CD8-positive, alpha-beta memory T cell (primary cell): ENCODE results near the gene OR7C2. TPM values are rescaled to one million over a fixed set of nuclear protein-coding genes. Genes with fewer than 3 reads are reported as not detected.
A peak's percentile ranks its signal among the peaks of the same experiment; 100 is the strongest.

Source experiments
- CTCF ChIA-PET: fragments of 350-600 bp; sonication (Branson Sonifier 250); formaldehyde crosslinking; loops from one replicate; lab custom pipeline; 2021; ENCODE audit warnings: antibody characterized with exemption; lab: Charles Lee
- POLR2A ChIA-PET: fragments of 350-600 bp; sonication (Branson Sonifier 250); formaldehyde crosslinking; loops from one replicate; lab custom pipeline; 2021; ENCODE audit warnings: antibody characterized with exemption; lab: Charles Lee
- DNase-seq, 5 donors: peaks; one replicate each; pipeline versions ENCODE4 v3.0.0 to v3.0.0-alpha.2; 2020 to 2022; ENCODE audit warnings: mixed read lengths in 1 of 5
- H3K27ac ChIP-seq: one replicate; pipeline ENCODE4 v1.7.0; 2013; ENCODE audit warnings: low read depth, mild to moderate bottlenecking, low read length, moderate library complexity
- H3K27me3 ChIP-seq: 2 replicates; pipeline ENCODE4 v1.7.0; 2013; ENCODE audit warnings: low read length, mild to moderate bottlenecking; ENCODE audit not compliant: insufficient read depth, poor library complexity, severe bottlenecking
- H3K36me3 ChIP-seq: 2 replicates; pipeline ENCODE4 v1.7.0; 2013; ENCODE audit warnings: mild to moderate bottlenecking, low read length, moderate library complexity; ENCODE audit not compliant: insufficient read depth
- H3K4me1 ChIP-seq: 2 replicates; pipeline ENCODE4 v1.7.0; 2013; ENCODE audit warnings: mild to moderate bottlenecking, low read length, moderate library complexity; ENCODE audit not compliant: insufficient read depth
- H3K4me3 ChIP-seq: 2 replicates; pipeline ENCODE4 v1.7.0; 2013; ENCODE audit warnings: mild to moderate bottlenecking, low read length
- H3K9me3 ChIP-seq: 2 replicates; pipeline ENCODE4 v1.7.0; 2013; ENCODE audit warnings: mild to moderate bottlenecking, low read length
- H3K27ac Mint-ChIP-seq, 8 donors: one replicate each; pipeline ENCODE4 v1.8.0; 2020 to 2021; ENCODE audit warnings: mixed read lengths in 8 of 8, mild to moderate bottlenecking in 6 of 8, inconsistent platforms in 3 of 8, moderate library complexity in 3 of 8
- H3K27me3 Mint-ChIP-seq, 2 donors: one replicate each; pipeline ENCODE4 v1.8.0; 2020 to 2021; ENCODE audit warnings: mixed read lengths in 2 of 2, mild to moderate bottlenecking in 1 of 2, moderate library complexity in 1 of 2
- H3K36me3 Mint-ChIP-seq, 3 donors: one replicate each; pipeline ENCODE4 v1.8.0; 2020 to 2021; ENCODE audit warnings: mixed read lengths in 3 of 3, inconsistent platforms in 1 of 3, mild to moderate bottlenecking in 1 of 3
- H3K4me1 Mint-ChIP-seq, 3 donors: one replicate each; pipeline ENCODE4 v1.8.0; 2020 to 2021; ENCODE audit warnings: mixed read lengths in 3 of 3, inconsistent platforms in 1 of 3, mild to moderate bottlenecking in 1 of 3
- H3K4me3 Mint-ChIP-seq, 7 donors: one replicate each; pipeline ENCODE4 v1.8.0; 2020 to 2021; ENCODE audit warnings: mixed read lengths in 7 of 7, mild to moderate bottlenecking in 6 of 7, moderate library complexity in 4 of 7, inconsistent platforms in 2 of 7
- H3K9me3 Mint-ChIP-seq, 5 donors: one replicate each; pipeline ENCODE4 v1.8.0; 2020 to 2022; ENCODE audit warnings: mixed read lengths in 5 of 5, mild to moderate bottlenecking in 3 of 5, moderate library complexity in 2 of 5, inconsistent platforms in 1 of 5
- polyA plus RNA-seq: library from polyadenylated mRNA; unstranded; fragments of 300-500 nt; fragmentation: Illumina TruSeq; gene quantifications from one replicate; pipeline ENCODE4 v1.2.3, GENCODE V29; 2021
- total RNA-seq, 2 experiments: library from RNA; stranded (reverse); gene quantifications; one replicate each; pipeline ENCODE4 v1.2.3, GENCODE V29; 2021

The OR7C2 gene
- total RNA-seq: not detected
- not detected for polyA plus RNA-seq

DNA sequence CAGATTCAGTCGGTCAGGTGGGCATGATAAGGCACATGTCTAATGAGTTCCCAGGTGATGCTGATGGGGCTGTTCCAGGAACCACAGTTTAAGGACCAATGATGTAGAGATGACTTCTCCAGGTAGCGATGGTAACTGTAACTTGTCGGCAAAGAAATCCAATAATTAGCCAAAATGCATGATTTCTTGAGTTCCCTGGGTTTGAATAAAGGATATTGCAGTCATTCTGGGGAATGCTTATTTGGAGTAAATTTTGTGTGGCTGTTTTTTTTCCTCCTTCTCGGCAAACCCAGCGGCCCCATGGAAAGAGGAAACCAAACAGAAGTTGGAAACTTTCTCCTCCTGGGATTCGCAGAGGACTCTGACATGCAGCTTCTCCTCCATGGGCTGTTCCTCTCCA, at the start of gene OR7C2:
Gene OR7C2, plus strand, starts transcription at position 301 of the 400 bp plus-strand sequence. Its CDS starts 0 bp downstream, at position 301.
- DNase-seq: no peak
- no peaks in the 10 kb centered on the region for H3K4me1 ChIP-seq
- no peaks in the 10 kb centered on the region for H3K9me3 ChIP-seq
- H3K27me3 Mint-ChIP-seq: peaks cover 2 to 12% of the 10 kb centered on the region in 2 donors
- no peaks in the 10 kb centered on the region for H3K27me3 ChIP-seq
- no peaks in the 10 kb centered on the region for H3K9me3 Mint-ChIP-seq
- H3K4me3 Mint-ChIP-seq: no peak within 1 kb of the TSS
- H3K36me3 Mint-ChIP-seq: no peaks in the 10 kb centered on the region
- no peak within 1 kb of the TSS for H3K4me3 ChIP-seq
- peaks cover 0 to 4% (median 0%) of the 10 kb centered on the region in 3 donors for H3K4me1 Mint-ChIP-seq
- H3K27ac ChIP-seq: no peak within 1 kb of the TSS
- ChIA-PET POLR2A (no interaction called here), CTCF (no interaction called here)
- H3K36me3 ChIP-seq: no peaks in the 10 kb centered on the region
- no peak within 1 kb of the TSS for H3K27ac Mint-ChIP-seq

DNA sequence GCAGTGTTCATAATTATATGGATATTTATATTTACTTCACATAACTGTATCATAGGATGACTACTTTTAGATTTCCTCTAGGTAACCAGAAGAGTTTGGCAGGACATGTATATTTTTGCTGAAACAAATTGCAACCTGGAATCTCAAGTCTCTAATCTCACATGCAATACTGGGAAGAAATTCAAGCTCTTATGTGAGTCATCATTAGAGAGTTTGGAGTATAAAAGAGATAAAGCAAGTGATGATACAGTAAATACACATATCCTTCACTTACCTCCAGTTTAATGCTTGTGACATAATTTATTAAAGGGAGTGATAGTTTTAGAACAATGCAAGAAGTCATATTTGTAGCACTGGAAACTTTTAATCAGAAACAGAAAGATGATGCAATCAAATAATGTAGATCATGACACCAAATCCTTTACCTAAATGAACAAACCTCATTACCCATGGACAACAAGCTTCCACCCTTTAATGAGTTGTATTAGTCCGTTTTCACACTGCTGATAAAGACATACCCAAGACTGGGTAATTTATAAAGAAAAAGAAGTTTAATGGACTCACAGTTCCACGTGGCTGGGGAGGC, 39.5 kb upstream of the OR7C2 start:
- H3K27ac ChIP-seq: no peak overlapping the region
- Mint-ChIP-seq H3K27me3 (peaks cover 29 to 61% of the 10 kb centered on the region in 2 donors), H3K27ac (peak overlapping the region in 1 of 8 donors; percentile 5), H3K9me3 (peaks cover 0 to 2% (median 0%) of the 10 kb centered on the region in 5 donors), H3K4me1 (no peaks in the 10 kb centered on the region), H3K4me3 (no peak overlapping the region), H3K36me3 (peaks cover 0 to 2% (median 0%) of the 10 kb centered on the region in 3 donors)
- H3K4me3 ChIP-seq: no peak overlapping the region
- no peak for DNase-seq
- no peaks in the 10 kb centered on the region for H3K9me3 ChIP-seq
- no peaks in the 10 kb centered on the region for H3K4me1 ChIP-seq
- CTCF ChIA-PET: no interaction called here
- POLR2A ChIA-PET: no interaction called here
- no peaks in the 10 kb centered on the region for H3K27me3 ChIP-seq
- H3K36me3 ChIP-seq: no peaks in the 10 kb centered on the region

GRCh38 chr19:14906711-14907110, 34.6 kb upstream of the OR7C2 start:
- ChIA-PET CTCF (interaction anchor here (0.7 kb wide), 1 partner anchor 14 kb away, joined by 3 read pairs; no protein-coding TSS in a partner anchor), POLR2A (no interaction called here)
- H3K36me3 Mint-ChIP-seq: peaks cover 0 to 2% (median 0%) of the 10 kb centered on the region in 3 donors
- DNase-seq: no peak
- no peak overlapping the region for H3K27ac Mint-ChIP-seq
- H3K4me1 ChIP-seq: no peaks in the 10 kb centered on the region
- no peak overlapping the region for H3K4me3 ChIP-seq
- no peak overlapping the region for H3K27ac ChIP-seq
- no peaks in the 10 kb centered on the region for H3K36me3 ChIP-seq
- peaks cover 20 to 36% of the 10 kb centered on the region in 2 donors for H3K27me3 Mint-ChIP-seq
- no peaks in the 10 kb centered on the region for H3K4me1 Mint-ChIP-seq
- no peaks in the 10 kb centered on the region for H3K27me3 ChIP-seq
- H3K9me3 ChIP-seq: no peaks in the 10 kb centered on the region
- H3K9me3 Mint-ChIP-seq: peaks cover 0 to 2% (median 0%) of the 10 kb centered on the region in 5 donors
- no peak overlapping the region for H3K4me3 Mint-ChIP-seq

GRCh38 chr19:14915116-14915515, 26.2 kb upstream of the OR7C2 start:
- Mint-ChIP-seq H3K36me3 (no peaks in the 10 kb centered on the region), H3K27ac (no peak overlapping the region), H3K9me3 (peaks cover 0 to 12% (median 6%) of the 10 kb centered on the region in 5 donors), H3K4me1 (no peaks in the 10 kb centered on the region), H3K27me3 (peaks cover 31 to 46% of the 10 kb centered on the region in 2 donors), H3K4me3 (no peak overlapping the region)
- CTCF ChIA-PET: no interaction called here
- Histone ChIP-seq H3K4me1 (no peaks in the 10 kb centered on the region), H3K4me3 (no peak overlapping the region), H3K9me3 (no peaks in the 10 kb centered on the region), H3K36me3 (no peaks in the 10 kb centered on the region), H3K27me3 (no peaks in the 10 kb centered on the region), H3K27ac (no peak overlapping the region)
- no peak for DNase-seq
- POLR2A ChIA-PET: no interaction called here

DNA sequence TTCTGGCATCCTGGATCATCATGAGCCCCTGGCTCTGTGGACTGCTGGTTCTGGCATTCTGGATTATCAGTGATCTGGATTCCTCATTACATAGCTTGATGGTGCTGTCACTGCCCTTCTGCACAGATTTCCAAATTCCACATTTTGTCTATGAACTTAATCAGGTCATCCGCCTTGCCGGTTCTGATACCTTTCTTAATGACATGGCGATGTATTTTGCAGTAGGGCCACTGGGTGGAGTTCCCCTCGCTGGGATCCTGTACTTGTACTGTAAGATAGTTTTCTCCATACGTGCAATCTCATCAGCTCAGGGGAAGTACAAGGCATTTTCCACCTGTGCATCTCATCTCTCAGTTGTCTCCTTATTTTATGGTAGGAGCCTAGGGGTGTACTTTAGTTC, 24.4 kb upstream of the OR7C2 start:
- Mint-ChIP-seq H3K27ac (no peak overlapping the region), H3K27me3 (peaks cover 33 to 47% of the 10 kb centered on the region in 2 donors), H3K36me3 (no peaks in the 10 kb centered on the region), H3K9me3 (peaks cover 0 to 12% (median 6%) of the 10 kb centered on the region in 5 donors), H3K4me1 (no peaks in the 10 kb centered on the region), H3K4me3 (no peak overlapping the region)
- ChIA-PET CTCF (no interaction called here), POLR2A (no interaction called here)
- H3K4me3 ChIP-seq: no peak overlapping the region
- no peaks in the 10 kb centered on the region for H3K4me1 ChIP-seq
- H3K27me3 ChIP-seq: no peaks in the 10 kb centered on the region
- no peak for DNase-seq
- H3K27ac ChIP-seq: no peak overlapping the region
- H3K9me3 ChIP-seq: no peaks in the 10 kb centered on the region
- no peaks in the 10 kb centered on the region for H3K36me3 ChIP-seq

- no peaks in the 10 kb centered on the region for H3K9me3 ChIP-seq
- Mint-ChIP-seq H3K4me3 (no peak overlapping the region), H3K4me1 (no peaks in the 10 kb centered on the region), H3K27me3 (peaks cover 7 to 39% of the 10 kb centered on the region in 2 donors), H3K36me3 (no peaks in the 10 kb centered on the region), H3K9me3 (peaks cover 0 to 7% (median 4%) of the 10 kb centered on the region in 5 donors), H3K27ac (no peak overlapping the region)
- H3K4me1 ChIP-seq: no peaks in the 10 kb centered on the region
- no peak overlapping the region for H3K4me3 ChIP-seq
- ChIA-PET POLR2A (no interaction called here), CTCF (no interaction called here)
- H3K27ac ChIP-seq: no peak overlapping the region
- no peaks in the 10 kb centered on the region for H3K36me3 ChIP-seq
- H3K27me3 ChIP-seq: no peaks in the 10 kb centered on the region
- DNase-seq: no peak
Observed at GRCh38 chr19:14933506-14933905, 7.8 kb upstream of the OR7C2 start.

GRCh38 chr19:14940266-14940665, 1.0 kb upstream of the OR7C2 start:
- ChIA-PET CTCF (no interaction called here), POLR2A (no interaction called here)
- H3K27me3 ChIP-seq: no peaks in the 10 kb centered on the region
- Mint-ChIP-seq H3K27me3 (peaks cover 2 to 12% of the 10 kb centered on the region in 2 donors), H3K4me3 (no peak overlapping the region), H3K9me3 (no peaks in the 10 kb centered on the region), H3K27ac (no peak overlapping the region), H3K4me1 (peaks cover 0 to 4% (median 0%) of the 10 kb centered on the region in 3 donors), H3K36me3 (no peaks in the 10 kb centered on the region)
- no peak overlapping the region for H3K4me3 ChIP-seq
- H3K27ac ChIP-seq: no peak overlapping the region
- H3K36me3 ChIP-seq: no peaks in the 10 kb centered on the region
- H3K9me3 ChIP-seq: no peaks in the 10 kb centered on the region
- no peak for DNase-seq
- no peaks in the 10 kb centered on the region for H3K4me1 ChIP-seq

- Histone ChIP-seq H3K9me3 (no peaks in the 10 kb centered on the region), H3K4me1 (no peaks in the 10 kb centered on the region), H3K27me3 (no peaks in the 10 kb centered on the region), H3K36me3 (no peaks in the 10 kb centered on the region), H3K4me3 (no peak overlapping the region), H3K27ac (no peak overlapping the region)
- no peak overlapping the region for H3K4me3 Mint-ChIP-seq
- ChIA-PET POLR2A (no interaction called here), CTCF (no interaction called here)
- H3K9me3 Mint-ChIP-seq: no peaks in the 10 kb centered on the region
- peaks cover 2 to 12% of the 10 kb centered on the region in 2 donors for H3K27me3 Mint-ChIP-seq
- peaks cover 0 to 4% (median 0%) of the 10 kb centered on the region in 3 donors for H3K4me1 Mint-ChIP-seq
- H3K36me3 Mint-ChIP-seq: no peaks in the 10 kb centered on the region
- no peak overlapping the region for H3K27ac Mint-ChIP-seq
- DNase-seq: no peak
Observed at GRCh38 chr19:14943601-14944000, 2.3 kb downstream of the OR7C2 start.
